ENCODE measurements around the gene GPR135. TPM values are rescaled to one million over a fixed set of nuclear protein-coding genes. Genes with fewer than 3 reads are reported as not detected.
"Not testable (repeated sequence)": the region's sequence is repeated elsewhere in the genome, so short reads cannot be mapped to it uniquely, and the experiment has no call there.

GPR135 gene
- total RNA-seq, 2 experiments from 2014 or later, result 1.5 to 1.7 TPM

DNA sequence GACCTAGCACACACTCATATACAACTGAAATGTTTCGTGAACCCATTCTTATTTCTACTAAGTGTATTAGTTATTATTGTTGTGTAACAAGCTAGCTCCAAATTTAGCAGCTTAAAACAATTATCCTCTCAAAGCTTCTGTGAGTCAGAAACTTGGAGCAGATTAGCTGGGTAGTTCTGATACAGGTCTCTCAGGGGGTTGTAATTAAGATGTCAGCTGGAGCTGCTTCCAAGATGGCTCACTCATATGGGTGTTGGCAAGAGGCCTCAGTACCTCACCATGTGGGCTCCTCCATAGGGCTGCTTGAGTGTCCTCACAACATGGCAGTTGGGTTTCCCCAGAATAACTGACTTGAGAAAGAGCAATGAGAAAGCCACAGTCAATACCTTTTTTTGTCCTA is 9.8 kb downstream of the GPR135 start:
- intact Hi-C loops (cut with micrococcal nuclease), result no loop called here
- TF ChIP-seq, protein P1, sequence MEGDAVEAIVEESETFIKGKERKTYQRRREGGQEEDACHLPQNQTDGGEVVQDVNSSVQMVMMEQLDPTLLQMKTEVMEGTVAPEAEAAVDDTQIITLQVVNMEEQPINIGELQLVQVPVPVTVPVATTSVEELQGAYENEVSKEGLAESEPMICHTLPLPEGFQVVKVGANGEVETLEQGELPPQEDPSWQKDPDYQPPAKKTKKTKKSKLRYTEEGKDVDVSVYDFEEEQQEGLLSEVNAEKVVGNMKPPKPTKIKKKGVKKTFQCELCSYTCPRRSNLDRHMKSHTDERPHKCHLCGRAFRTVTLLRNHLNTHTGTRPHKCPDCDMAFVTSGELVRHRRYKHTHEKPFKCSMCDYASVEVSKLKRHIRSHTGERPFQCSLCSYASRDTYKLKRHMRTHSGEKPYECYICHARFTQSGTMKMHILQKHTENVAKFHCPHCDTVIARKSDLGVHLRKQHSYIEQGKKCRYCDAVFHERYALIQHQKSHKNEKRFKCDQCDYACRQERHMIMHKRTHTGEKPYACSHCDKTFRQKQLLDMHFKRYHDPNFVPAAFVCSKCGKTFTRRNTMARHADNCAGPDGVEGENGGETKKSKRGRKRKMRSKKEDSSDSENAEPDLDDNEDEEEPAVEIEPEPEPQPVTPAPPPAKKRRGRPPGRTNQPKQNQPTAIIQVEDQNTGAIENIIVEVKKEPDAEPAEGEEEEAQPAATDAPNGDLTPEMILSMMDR (IDR thresholded peaks at IDR 0.05), result no peak
- Mint-ChIP-seq H3K27ac (no peak overlapping the region), H3K27me3 (no peaks in the 10 kb centered on the region), H3K9me3 (no peaks in the 10 kb centered on the region), H3K36me3 (ENCODE audit: low read depth) (peaks cover 20% of the 10 kb centered on the region), H3K4me3 (no peak overlapping the region), H3K4me1 (ENCODE audit: low read depth) (no peaks in the 10 kb centered on the region)
- CTCF ChIA-PET, result no interaction called here
- POLR2A ChIA-PET, result no interaction called here
- DNase-seq, result no peak
- ATAC-seq, result no peak

DNA sequence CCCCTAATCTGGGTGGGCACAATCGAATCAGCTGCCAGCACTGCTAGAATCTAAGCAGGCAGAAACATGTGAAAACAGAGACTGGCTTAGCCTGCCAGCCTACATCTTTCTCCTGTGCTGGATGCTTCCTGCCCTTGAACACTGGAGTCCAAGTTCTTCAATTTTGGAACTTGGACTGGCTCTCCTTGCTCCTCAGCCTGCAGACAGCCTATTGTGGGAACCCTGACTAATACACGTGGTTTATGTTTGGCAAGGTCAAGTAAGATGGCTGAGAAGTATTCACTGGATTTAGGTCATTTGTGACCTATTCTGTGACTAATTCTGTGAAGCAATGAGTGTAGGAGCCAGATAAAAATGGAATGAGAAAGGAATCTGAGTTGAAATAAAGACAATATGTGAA is 11.0 kb downstream of the GPR135 start:
- no peak for ATAC-seq

DNA sequence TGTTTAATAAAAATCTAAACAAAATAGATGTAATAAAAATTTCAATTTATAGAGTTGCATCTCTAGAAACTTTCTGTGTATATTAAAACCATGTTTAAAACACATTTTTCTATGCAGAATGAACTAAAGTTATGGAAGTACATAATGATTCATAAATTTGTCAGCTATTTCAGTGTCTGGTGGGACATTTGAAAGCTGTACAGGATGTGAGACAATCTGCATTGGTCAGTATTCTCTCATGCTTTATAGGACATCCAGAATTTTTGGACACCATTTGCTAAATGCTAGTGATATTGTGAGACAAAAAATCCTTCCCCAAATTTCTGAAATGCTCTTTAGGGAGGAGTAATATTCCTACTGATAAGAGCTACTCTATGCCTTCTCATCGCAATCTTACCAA is 13.3 kb downstream of the GPR135 start:
- intact Hi-C loops (cut with micrococcal nuclease), result no loop called here
- H3K4me1 Mint-ChIP-seq (ENCODE audit: low read depth), result no peaks in the 10 kb centered on the region
- POLR2A ChIA-PET, result no interaction called here

More for the DNA sequence above, 11.0 kb downstream of the GPR135 start:
- H3K9me3 Mint-ChIP-seq, result no peaks in the 10 kb centered on the region
- H3K4me1 Mint-ChIP-seq (ENCODE audit: low read depth), result no peaks in the 10 kb centered on the region
- H3K36me3 Mint-ChIP-seq (ENCODE audit: low read depth), result peaks cover 20% of the 10 kb centered on the region
- ChIA-PET POLR2A (no interaction called here), CTCF (no interaction called here)
- H3K4me3 Mint-ChIP-seq, result no peak overlapping the region
- H3K27me3 Mint-ChIP-seq, result no peaks in the 10 kb centered on the region
- H3K27ac Mint-ChIP-seq, result no peak overlapping the region
- no peak for DNase-seq
- TF ChIP-seq, protein P1 (IDR thresholded peaks at IDR 0.05), result no peak
- intact Hi-C loops (cut with micrococcal nuclease), result no loop called here

DNA sequence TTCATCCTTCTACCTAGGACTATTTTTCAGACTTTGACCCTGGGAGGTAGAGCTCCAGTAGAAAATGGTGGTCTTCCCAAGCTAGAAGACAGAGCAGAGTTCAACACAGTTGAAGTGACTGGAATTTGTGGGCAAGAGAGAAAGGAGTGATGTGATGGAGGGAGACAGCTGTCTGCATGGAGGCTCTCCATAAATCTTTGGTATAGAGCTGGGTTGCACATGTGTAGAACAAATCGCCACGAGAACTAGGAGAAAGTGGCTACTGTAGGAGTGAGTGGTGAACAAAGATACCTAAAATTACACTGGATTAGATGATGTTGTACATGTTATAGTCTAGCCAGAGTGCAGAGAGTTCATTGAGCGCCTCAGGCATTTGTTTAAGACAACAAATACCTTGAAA is 14.5 kb downstream of the GPR135 start:
- Mint-ChIP-seq H3K36me3 (ENCODE audit: low read depth) (peaks cover 5% of the 10 kb centered on the region), H3K27me3 (no peaks in the 10 kb centered on the region), H3K4me1 (ENCODE audit: low read depth) (no peaks in the 10 kb centered on the region), H3K9me3 (no peaks in the 10 kb centered on the region), H3K4me3 (no peak overlapping the region), H3K27ac (no peak overlapping the region)
- POLR2A ChIA-PET, result no interaction called here
- DNase-seq (no peak), ATAC-seq (no peak)
- CTCF ChIA-PET, result interaction anchor here (1.0 to 1.5 kb wide), 3 partner anchors 61 to 327 kb away, joined by 3 to 6 read pairs (median 3); no protein-coding TSS in a partner anchor
- intact Hi-C loops (cut with micrococcal nuclease), result no loop called here
- TF ChIP-seq, protein P1 (IDR thresholded peaks at IDR 0.05), result no peak

More for the DNA sequence above, 13.3 kb downstream of the GPR135 start:
- H3K4me3 Mint-ChIP-seq, result no peak overlapping the region
- no peak overlapping the region for H3K27ac Mint-ChIP-seq
- no peak for ATAC-seq
- no peaks in the 10 kb centered on the region for H3K9me3 Mint-ChIP-seq
- TF ChIP-seq, protein P1 (IDR thresholded peaks at IDR 0.05), result no peak
- CTCF ChIA-PET, result interaction anchor here (1.1 kb wide), 1 partner anchor 134 kb away, joined by 3 read pairs; no protein-coding TSS in a partner anchor
- no peak for DNase-seq
- no peaks in the 10 kb centered on the region for H3K27me3 Mint-ChIP-seq
- peaks cover 10% of the 10 kb centered on the region for H3K36me3 Mint-ChIP-seq (ENCODE audit: low read depth)

DNA sequence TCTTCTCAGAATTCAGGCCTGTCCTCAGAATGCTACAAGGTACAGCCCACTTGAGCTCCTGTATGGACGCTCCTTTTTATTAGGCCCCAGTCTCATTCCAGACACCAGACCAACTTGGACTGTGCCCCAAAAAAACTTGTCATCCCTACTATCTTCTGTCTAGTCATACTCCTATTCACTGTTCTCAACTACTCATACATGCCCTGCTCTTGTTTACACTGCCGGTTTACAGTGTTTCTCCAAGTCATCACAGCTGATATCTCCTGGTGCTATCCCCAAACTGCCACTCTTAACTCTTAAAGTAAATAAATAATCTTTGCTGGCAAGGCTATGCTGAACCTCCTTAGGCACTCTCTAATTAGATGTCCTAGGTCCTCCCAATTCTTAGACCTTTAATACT is 16.5 kb downstream of the GPR135 start:
- H3K4me1 Mint-ChIP-seq (ENCODE audit: low read depth); H3K27ac Mint-ChIP-seq; CTCF ChIA-PET; DNase-seq; H3K36me3 Mint-ChIP-seq (ENCODE audit: low read depth); intact Hi-C loops (cut with micrococcal nuclease); H3K27me3 Mint-ChIP-seq; POLR2A ChIA-PET; H3K9me3 Mint-ChIP-seq; H3K4me3 Mint-ChIP-seq; ATAC-seq: not testable (repeated sequence)

Data from activated CD8-positive, alpha-beta T cell treated with anti-CD3 and anti-CD28 coated beads for 36 hours (primary cell).